Measurements from ENCODE around the gene GGA3. TPM values are rescaled to one million over a fixed set of nuclear protein-coding genes. Genes with fewer than 3 reads are reported as not detected.

GGA3 gene
- total and polyA plus RNA-seq, 10 donors = 14.1 to 73.7 (median 45.5) TPM

GRCh38 chr17:75252039-75252816 is 9.2 kb downstream of the GGA3 start:
- Histone ChIP-seq H3K4me1 (peaks cover 17 to 65% (median 36%) of the 10 kb centered on the region in 6 donors), H3K27ac (peak overlapping the region in 6 of 8 donors; percentile 31 to 79 (median 58)), H3K4me3 (no peak overlapping the region), H3K27me3 (replicated peaks in 1 of 7) (no peaks in the 10 kb centered on the region), H3K9me3 (no peaks in the 10 kb centered on the region), H3K36me3 (peaks cover 0 to 20% (median 0%) of the 10 kb centered on the region in 6 donors)
- intact Hi-C loops (cut with DNase I; ENCODE audit: low total_unique reads) = no loop called here
- no peak for TF ChIP-seq POLR2AphosphoS5 (IDR thresholded peaks at IDR 0.05)
- DNase-seq = peak; percentile 19
- WGBS, 5 donors = 75 to 82% (median 78%) methylated on average over 8 of the region's 8 CpGs

- intact Hi-C loops (cut with DNase I; ENCODE audit: low total_unique reads) = no loop called here
- Histone ChIP-seq H3K27me3 (replicated peaks in 1 of 7) (no peaks in the 10 kb centered on the region), H3K4me1 (peaks cover 14 to 77% (median 42%) of the 10 kb centered on the region in 6 donors), H3K9me3 (no peaks in the 10 kb centered on the region), H3K36me3 (peaks cover 0 to 38% (median 17%) of the 10 kb centered on the region in 6 donors), H3K27ac (peak overlapping the region; percentile 19 to 79 (median 58)), H3K4me3 (peak overlapping the region in 1 of 8 donors; percentile 30)
- DNase-seq = no peak
- WGBS, 5 donors = 30 to 57% (median 39%) methylated on average over 11 of the region's 11 CpGs
- TF ChIP-seq POLR2AphosphoS5 (IDR thresholded peaks at IDR 0.05) (peak in 1 of 3 donors; percentile 20), CTCF (IDR thresholded peaks at IDR 0.05 in 8 of 11, conservative IDR thresholded peaks at IDR 0.05 in 3 of 11) (no peak)
Observed at GRCh38 chr17:75250009-75250471, 11.4 kb downstream of the GGA3 start.

- H3K9me3 ChIP-seq = no peaks in the 10 kb centered on the region
- peak overlapping the region in 7 of 8 donors; percentile 19 to 79 (median 57) for H3K27ac ChIP-seq
- H3K36me3 ChIP-seq = peaks cover 0 to 40% (median 21%) of the 10 kb centered on the region in 6 donors
- no peaks in the 10 kb centered on the region for H3K27me3 ChIP-seq (replicated peaks in 1 of 7)
- intact Hi-C loops (cut with DNase I; ENCODE audit: low total_unique reads) = no loop called here
- peaks cover 14 to 80% (median 47%) of the 10 kb centered on the region in 6 donors for H3K4me1 ChIP-seq
- 69 to 82% (median 73%) methylated on average over 4 of the region's 4 CpGs for WGBS, 5 donors
- no peak for TF ChIP-seq POLR2AphosphoS5 (IDR thresholded peaks at IDR 0.05)
- TF ChIP-seq CTCF (IDR thresholded peaks at IDR 0.05 in 8 of 11, conservative IDR thresholded peaks at IDR 0.05 in 3 of 11) = no peak
- TF ChIP-seq POLR2A (IDR thresholded peaks at IDR 0.05) = no peak
- DNase-seq = no peak
- no peak overlapping the region for H3K4me3 ChIP-seq
Observed at GRCh38 chr17:75249564-75249963, 11.8 kb downstream of the GGA3 start.

GRCh38 chr17:75246404-75246803 is 15.0 kb downstream of the GGA3 start:
- TF ChIP-seq CTCF (IDR thresholded peaks at IDR 0.05 in 8 of 11, conservative IDR thresholded peaks at IDR 0.05 in 3 of 11) (no peak), POLR2A (IDR thresholded peaks at IDR 0.05) (no peak), POLR2AphosphoS5 (IDR thresholded peaks at IDR 0.05) (no peak)
- no peak overlapping the region for H3K4me3 ChIP-seq
- peak overlapping the region in 2 of 8 donors; percentile 77 to 89 for H3K27ac ChIP-seq
- H3K36me3 ChIP-seq = peaks cover 3 to 72% (median 52%) of the 10 kb centered on the region in 6 donors
- 93 to 98% (median 96%) methylated on average over 6 to 12 of the region's 12 CpGs for WGBS, 5 donors
- no peaks in the 10 kb centered on the region for H3K27me3 ChIP-seq (replicated peaks in 1 of 7)
- H3K4me1 ChIP-seq = peaks cover 17 to 89% (median 65%) of the 10 kb centered on the region in 6 donors
- DNase-seq = no peak
- no peaks in the 10 kb centered on the region for H3K9me3 ChIP-seq
- intact Hi-C loops (cut with DNase I; ENCODE audit: low total_unique reads) = no loop called here
